ENCODE data around the gene VGF. TPM values are rescaled to one million over a fixed set of nuclear protein-coding genes. Genes with fewer than 3 reads are reported as not detected.

Gene VGF
- total and polyA plus RNA-seq, 2 experiments from 2014 or later = 3.0 to 4.4 TPM

- Histone ChIP-seq H3K79me2 (replicated peaks; ENCODE audit: insufficient read depth) (no peaks in the 10 kb centered on the region), H3K27ac (ENCODE audit: low read depth) (0 out of 2 replicates have a peak overlapping the region, but pooled peaks have one; percentile 64), H3K27me3 (ENCODE audit: insufficient read depth) (no peaks in the 10 kb centered on the region)
Observed at GRCh38 chr7:101122933-101123702, 42.3 kb downstream of the VGF start.

More at GRCh38 chr7:101122933-101123702, 42.3 kb downstream of the VGF start:
- Mint-ChIP-seq H3K4me1 (peaks cover 30% of the 10 kb centered on the region), H3K27ac (no peak overlapping the region), H3K36me3 (ENCODE audit: low read depth) (peaks cover 10% of the 10 kb centered on the region; the same call in 1 of the 3 replicates), H3K27me3 (ENCODE audit: insufficient read depth, low read depth, poor library complexity) (peaks cover 24% of the 10 kb centered on the region), H3K4me3 (no peak overlapping the region), H3K9me3 (peaks cover 8% of the 10 kb centered on the region)
- TF ChIP-seq POLR2AphosphoS5 (IDR thresholded peaks at IDR 0.05; ENCODE audit: low read depth) (no peak), STAT1 (IDR thresholded peaks at IDR 0.05; ENCODE audit: unreplicated experiment) (no peak), ZNF114 (CRISPR knock-in tag; IDR thresholded peaks at IDR 0.05) (no peak), CREB1 (CRISPR knock-in tag; IDR thresholded peaks at IDR 0.05; ENCODE audit: low read depth) (no peak), CTCF (conservative IDR thresholded peaks at IDR 0.05; ENCODE audit: low read depth in 2 of 2) (no peak), EZH2 (IDR thresholded peaks at IDR 0.05; ENCODE audit: low read depth, unreplicated experiment) (no peak), REST (IDR thresholded peaks at IDR 0.05; ENCODE audit: unreplicated experiment) (no peak), ZNF331 (CRISPR knock-in tag; IDR thresholded peaks at IDR 0.05; ENCODE audit: low read depth) (no peak), ETS1 (IDR thresholded peaks at IDR 0.05) (no peak)
- Histone ChIP-seq H3K4me1 (ENCODE audit: insufficient read depth) (peaks cover 39% of the 10 kb centered on the region; the same call in 1 of the 2 replicates), H3F3A (replicated peaks; ENCODE audit: low read depth) (0 out of 2 replicates have a peak, but pooled peaks cover 10% of the 10 kb centered on the region), H4K20me1 (replicated peaks; ENCODE audit: insufficient read depth) (no peaks in the 10 kb centered on the region), H3K4me2 (peak overlapping the region; percentile 53), H3K4me3 (no peak overlapping the region), H3K9me2 (ENCODE audit: insufficient read depth) (no peaks in the 10 kb centered on the region), H2AFZ (peak overlapping the region; percentile 89), H3K36me3 (ENCODE audit: insufficient read depth) (no peaks in the 10 kb centered on the region)
- DNase-seq (ENCODE audit: low spot score) (no peak), ATAC-seq (no peak)
